PC-9 (cell line): ENCODE measurements around the gene CD4. TPM values are rescaled to one million over a fixed set of nuclear protein-coding genes. Genes with fewer than 3 reads are reported as not detected.

ENCODE experiments used
- BruUV-seq: library from RNA; stranded (reverse); fragments of 400-500 nt; replicated peaks from 2 replicates; lab custom pipeline; 2021; lab: Mats Ljungman, UMichigan
- CTCF ChIA-PET: fragments of 300-600 bp; sonication (Branson Sonifier 250); formaldehyde crosslinking; loops from one replicate; lab custom pipeline; 2022; ENCODE audit warnings: antibody characterized with exemption; lab: Charles Lee
- POLR2A ChIA-PET: fragments of 300-600 bp; sonication (Branson Sonifier 250); formaldehyde crosslinking; loops from one replicate; lab custom pipeline; 2022; ENCODE audit warnings: antibody characterized with exemption; ENCODE audit not compliant: unreplicated experiment; lab: Charles Lee
- DNase-seq, 2 experiments: peaks; one replicate each; pipeline versions ENCODE4 v3.0.0 to v3.0.0-alpha.2; 2015 to 2022; ENCODE audit warnings: mixed read lengths in 1 of 2
- H2AFZ ChIP-seq: fragments of 200-600 bp; sonication (generic); 2 replicates; pipeline ENCODE4 v1.8.1; 2017; ENCODE audit warnings: antibody characterized with exemption
- H3F3A ChIP-seq: fragments of 200-600 bp; sonication (generic); 2 replicates; pipeline ENCODE4 v1.8.1; 2017; ENCODE audit warnings: antibody characterized with exemption, mild to moderate bottlenecking, low read depth; ENCODE audit not compliant: insufficient read depth
- H3K27ac ChIP-seq: fragments of 200-600 bp; sonication (generic); 2 replicates; pipeline ENCODE4 v1.6.1; 2016; ENCODE audit warnings: mixed run types
- H3K27me3 ChIP-seq: fragments of 200-600 bp; sonication (generic); 2 replicates; pipeline ENCODE4 v1.6.1; 2016; ENCODE audit warnings: low read depth, mixed run types; ENCODE audit not compliant: insufficient read depth
- H3K36me3 ChIP-seq: fragments of 200-600 bp; sonication (generic); 2 replicates; pipeline ENCODE4 v1.6.1; 2016; ENCODE audit warnings: low read depth, mixed run types
- H3K4me1 ChIP-seq: fragments of 200-600 bp; sonication (generic); replicated peaks from 2 replicates; pipeline ENCODE4 v1.6.1; 2016; ENCODE audit warnings: mixed run types; ENCODE audit not compliant: insufficient read depth
- H3K4me2 ChIP-seq: fragments of 200-600 bp; sonication (generic); 2 replicates; pipeline ENCODE4 v1.6.1; 2017; ENCODE audit warnings: mixed run types
- H3K4me3 ChIP-seq: fragments of 200-600 bp; sonication (generic); 2 replicates; pipeline ENCODE4 v1.6.1; 2016; ENCODE audit warnings: mixed run types
- H3K79me2 ChIP-seq: fragments of 200-600 bp; sonication (generic); 2 replicates; pipeline ENCODE4 v1.6.1; 2017; ENCODE audit warnings: low read depth, mixed run types
- H3K9me2 ChIP-seq: fragments of 200-600 bp; sonication (generic); 2 replicates; pipeline ENCODE4 v1.8.1; 2017; ENCODE audit warnings: mild to moderate bottlenecking; ENCODE audit not compliant: insufficient read depth
- H3K9me3 ChIP-seq: fragments of 200-600 bp; sonication (generic); 2 replicates; pipeline ENCODE4 v1.8.1; 2016; ENCODE audit warnings: low read depth; ENCODE audit not compliant: insufficient read depth
- H4K20me1 ChIP-seq: fragments of 200-600 bp; sonication (generic); 2 replicates; pipeline ENCODE4 v1.8.1; 2017; ENCODE audit not compliant: insufficient read depth
- CTCF ChIP-seq: fragments of 200-600 bp; sonication (generic); conservative IDR thresholded peaks from 2 replicates; pipeline ENCODE4 v1.6.1; 2017; ENCODE audit warnings: mixed run types, antibody characterized with exemption, mild to moderate bottlenecking, moderate library complexity
- EZH2 ChIP-seq: fragments of 200-600 bp; sonication (generic); IDR thresholded peaks from 2 replicates; pipeline ENCODE4 v1.8.0; 2017; ENCODE audit warnings: antibody characterized with exemption, low read depth
- intact Hi-C: fragments of 100-400 bp; cut with micrococcal nuclease; formaldehyde crosslinking; loops from one replicate; pipeline ENCODE4 v1.10.0; 2022; ENCODE audit not compliant: unreplicated experiment
- total RNA-seq: library from RNA; stranded (reverse); gene quantifications from 2 replicates; pipeline ENCODE4 v1.2.3, GENCODE V29; 2021

CD4 gene
- total RNA-seq, 1 experiment from 2014 or later = 1.0 TPM

- TF ChIP-seq EZH2 = no peak
- no peak for TF ChIP-seq CTCF
- no peaks in the 10 kb centered on the region for H3K9me2 ChIP-seq
- H3K9me3 ChIP-seq = no peaks in the 10 kb centered on the region
- no peak overlapping the region for H3K4me3 ChIP-seq
- H3K4me2 ChIP-seq = no peak overlapping the region
- H2AFZ ChIP-seq = no peak overlapping the region
- no peak overlapping the region for H3K27ac ChIP-seq
- DNase-seq = no peak
- BruUV-seq = no TSS peak
- no peaks in the 10 kb centered on the region; the same call in 1 of the 2 replicates for H3F3A ChIP-seq
- ChIA-PET POLR2A (no interaction called here), CTCF (interaction anchor here (0.6 to 1.4 kb wide), 2 partner anchors 40 to 70 kb away, joined by 3 to 4 read pairs; partner anchors contain the start of gene MLF2)
- H3K79me2 ChIP-seq = no peaks in the 10 kb centered on the region
- H4K20me1 ChIP-seq = no peaks in the 10 kb centered on the region
- H3K27me3 ChIP-seq = peaks cover 90% of the 10 kb centered on the region
- H3K36me3 ChIP-seq = no peaks in the 10 kb centered on the region
- intact Hi-C loops = loop anchor here (2.0 kb wide), 1 partner anchor 207 kb away; no protein-coding TSS in a partner anchor
- no peaks in the 10 kb centered on the region; the same call in 1 of the 2 replicates for H3K4me1 ChIP-seq
Observed at GRCh38 chr12:6823182-6824084, 34.1 kb downstream of the CD4 start.

GRCh38 chr12:6824085-6824775 lies 34.9 kb downstream of the CD4 start:
- no peaks in the 10 kb centered on the region for H4K20me1 ChIP-seq
- no peaks in the 10 kb centered on the region for H3K9me3 ChIP-seq
- H3K27ac ChIP-seq = no peak overlapping the region
- H3K79me2 ChIP-seq = no peaks in the 10 kb centered on the region
- no peak overlapping the region for H3K4me2 ChIP-seq
- H3K36me3 ChIP-seq = no peaks in the 10 kb centered on the region
- TF ChIP-seq EZH2 = no peak
- TF ChIP-seq CTCF = no peak
- no peak for DNase-seq
- intact Hi-C loops = loop anchor here (2.0 kb wide), 1 partner anchor 207 kb away; no protein-coding TSS in a partner anchor
- H3K9me2 ChIP-seq = no peaks in the 10 kb centered on the region
- no peak overlapping the region for H2AFZ ChIP-seq
- ChIA-PET POLR2A (interaction anchor here (0.6 kb wide), 1 partner anchor 488 kb away, joined by 3 read pairs; no protein-coding TSS in a partner anchor), CTCF (interaction anchor here (0.6 to 1.4 kb wide), 4 partner anchors 12 to 151 kb away, joined by 3 to 7 read pairs (median 4); partner anchors contain the start of gene MLF2)
- H3K27me3 ChIP-seq = peaks cover 97% of the 10 kb centered on the region
- H3K4me3 ChIP-seq = no peak overlapping the region
- H3F3A ChIP-seq = no peaks in the 10 kb centered on the region; the same call in 1 of the 2 replicates
- H3K4me1 ChIP-seq = no peaks in the 10 kb centered on the region; the same call in 1 of the 2 replicates
- no TSS peak for BruUV-seq

- Histone ChIP-seq H3K9me3 (no peaks in the 10 kb centered on the region), H3K4me1 (no peaks in the 10 kb centered on the region; the same call in 1 of the 2 replicates), H3K79me2 (no peaks in the 10 kb centered on the region), H3K27me3 (peaks cover 97% of the 10 kb centered on the region), H3K27ac (no peak overlapping the region), H3K36me3 (no peaks in the 10 kb centered on the region), H3K4me2 (no peak overlapping the region), H4K20me1 (no peaks in the 10 kb centered on the region), H2AFZ (no peak overlapping the region), H3F3A (no peaks in the 10 kb centered on the region; the same call in 1 of the 2 replicates), H3K9me2 (no peaks in the 10 kb centered on the region), H3K4me3 (no peak overlapping the region)
- intact Hi-C loops = loop anchor here (1.0 to 5.0 kb wide), 6 partner anchors 46 to 258 kb away; partner anchors contain the start of genes MLF2, NOP2 and ZNF384
- POLR2A ChIA-PET = interaction anchor here (0.6 kb wide), 1 partner anchor 488 kb away, joined by 3 read pairs; no protein-coding TSS in a partner anchor
- no peak for DNase-seq
- BruUV-seq = no TSS peak
- CTCF ChIA-PET = interaction anchor here (0.6 to 1.3 kb wide), 6 partner anchors 13 to 152 kb away, joined by 3 to 7 read pairs (median 4); partner anchors contain the start of genes MLF2 and ZNF384
- TF ChIP-seq EZH2 (no peak), CTCF (no peak)
Observed at GRCh38 chr12:6824901-6825381, 35.6 kb downstream of the CD4 start.
